DND-41 (cell line): ENCODE data around the gene CENPX.

Source experiments
- ATAC-seq: fragments of 200-7000 bp; cut with Tn5 transposase; 3 replicates; pipeline ENCODE4 v1.9.1; 2021; ENCODE audit warnings: low read depth; ENCODE audit not compliant: insufficient read depth
- DNase-seq: peaks from one replicate; pipeline ENCODE4 v3.0.0-alpha.2; 2020
- H2AFZ ChIP-seq: 2 replicates; pipeline ENCODE4 v1.6.0; 2012; ENCODE audit warnings: low read depth, low read length
- H3K27ac ChIP-seq: 2 replicates; pipeline ENCODE4 v1.5.1; 2012; ENCODE audit warnings: low read length, inconsistent platforms
- H3K27me3 ChIP-seq: fragments of 200-600 bp; sonication (generic); 2 replicates; pipeline ENCODE4 v1.6.0; 2012; ENCODE audit warnings: low read length, mild to moderate bottlenecking, inconsistent platforms; ENCODE audit not compliant: insufficient read depth, poor library complexity
- H3K36me3 ChIP-seq: 2 replicates; pipeline ENCODE4 v1.5.1; 2012; ENCODE audit warnings: low read length, inconsistent platforms; ENCODE audit not compliant: insufficient read depth
- H3K4me1 ChIP-seq: 2 replicates; pipeline ENCODE4 v1.5.1; 2012; ENCODE audit warnings: mild to moderate bottlenecking, low read length; ENCODE audit not compliant: insufficient read depth
- H3K4me2 ChIP-seq: 2 replicates; pipeline ENCODE4 v1.6.0; 2012; ENCODE audit warnings: mild to moderate bottlenecking, moderate library complexity, low read length, inconsistent platforms; ENCODE audit not compliant: insufficient read depth
- H3K4me3 ChIP-seq, 2 experiments: fragments of 200-600 bp in 1 of 2; shearing (Covaris generic) in 1 of 2; 2 replicates each; pipeline ENCODE4 v1.5.1; 2012 to 2016; ENCODE audit warnings: inconsistent platforms in 2 of 2, low read length in 2 of 2, mild to moderate bottlenecking in 2 of 2, low read depth in 1 of 2, moderate library complexity in 1 of 2
- H3K79me2 ChIP-seq: 2 replicates; pipeline ENCODE4 v1.6.0; 2012; ENCODE audit warnings: low read length, inconsistent platforms; ENCODE audit not compliant: insufficient read depth
- H3K9ac ChIP-seq: 2 replicates; pipeline ENCODE4 v1.6.0; 2012; ENCODE audit warnings: low read depth, mild to moderate bottlenecking, inconsistent platforms, low read length, moderate library complexity
- H3K9me3 ChIP-seq: 2 replicates; pipeline ENCODE4 v1.5.1; 2012; ENCODE audit warnings: low read length, moderate library complexity, mild to moderate bottlenecking, inconsistent platforms; ENCODE audit not compliant: insufficient read depth, severe bottlenecking
- H4K20me1 ChIP-seq: 2 replicates; pipeline ENCODE4 v1.6.0; 2012; ENCODE audit warnings: low read length; ENCODE audit not compliant: insufficient read depth
- CTCF ChIP-seq: IDR thresholded peaks from 2 replicates; pipeline ENCODE4 v1.5.1; 2012; ENCODE audit warnings: borderline replicate concordance, low read length, moderate library complexity, mild to moderate bottlenecking; ENCODE audit not compliant: poor library complexity, severe bottlenecking; ENCODE audit errors: extremely low read depth
- EZH2 ChIP-seq: IDR thresholded peaks from 3 replicates; pipeline ENCODE4 v1.6.1; 2012; ENCODE audit warnings: borderline replicate concordance, low read depth, mild to moderate bottlenecking, moderate library complexity, low read length, inconsistent platforms; ENCODE audit not compliant: severe bottlenecking

CENPX gene

GRCh38 chr17:82055023-82055964 lies 32.6 kb upstream of the CENPX start:
- peaks cover 77% of the 10 kb centered on the region for H3K36me3 ChIP-seq
- no peaks in the 10 kb centered on the region for H3K9me3 ChIP-seq
- no peak overlapping the region for H3K9ac ChIP-seq
- peaks cover 40% of the 10 kb centered on the region for H3K79me2 ChIP-seq
- ATAC-seq (no peak), DNase-seq (no peak)
- no peak for TF ChIP-seq EZH2
- no peak for TF ChIP-seq CTCF
- H3K27ac ChIP-seq: no peak overlapping the region; the same call in 1 of the 2 replicates
- H3K4me3 ChIP-seq: no peak overlapping the region
- no peak overlapping the region for H2AFZ ChIP-seq
- H3K27me3 ChIP-seq: no peaks in the 10 kb centered on the region
- H3K4me1 ChIP-seq: peaks cover 38% of the 10 kb centered on the region
- H3K4me2 ChIP-seq: peak overlapping the region; percentile 12; the same call in 1 of the 2 replicates
- H4K20me1 ChIP-seq: peaks cover 65% of the 10 kb centered on the region

- H3K27ac ChIP-seq: no peak overlapping the region
- H3K4me2 ChIP-seq: peak overlapping the region; percentile 92
- ATAC-seq (no peak), DNase-seq (no peak)
- peaks cover 59% of the 10 kb centered on the region for H4K20me1 ChIP-seq
- no peak for TF ChIP-seq CTCF
- TF ChIP-seq EZH2: no peak
- peaks cover 76% of the 10 kb centered on the region for H3K36me3 ChIP-seq
- peaks cover 46% of the 10 kb centered on the region for H3K4me1 ChIP-seq
- H2AFZ ChIP-seq: no peak overlapping the region
- no peaks in the 10 kb centered on the region for H3K9me3 ChIP-seq
- H3K9ac ChIP-seq: no peak overlapping the region
- H3K27me3 ChIP-seq: no peaks in the 10 kb centered on the region
- peaks cover 40% of the 10 kb centered on the region for H3K79me2 ChIP-seq
- no peak overlapping the region for H3K4me3 ChIP-seq
Measured at GRCh38 chr17:82054351-82055022, 31.8 kb upstream of the CENPX start.

DNA sequence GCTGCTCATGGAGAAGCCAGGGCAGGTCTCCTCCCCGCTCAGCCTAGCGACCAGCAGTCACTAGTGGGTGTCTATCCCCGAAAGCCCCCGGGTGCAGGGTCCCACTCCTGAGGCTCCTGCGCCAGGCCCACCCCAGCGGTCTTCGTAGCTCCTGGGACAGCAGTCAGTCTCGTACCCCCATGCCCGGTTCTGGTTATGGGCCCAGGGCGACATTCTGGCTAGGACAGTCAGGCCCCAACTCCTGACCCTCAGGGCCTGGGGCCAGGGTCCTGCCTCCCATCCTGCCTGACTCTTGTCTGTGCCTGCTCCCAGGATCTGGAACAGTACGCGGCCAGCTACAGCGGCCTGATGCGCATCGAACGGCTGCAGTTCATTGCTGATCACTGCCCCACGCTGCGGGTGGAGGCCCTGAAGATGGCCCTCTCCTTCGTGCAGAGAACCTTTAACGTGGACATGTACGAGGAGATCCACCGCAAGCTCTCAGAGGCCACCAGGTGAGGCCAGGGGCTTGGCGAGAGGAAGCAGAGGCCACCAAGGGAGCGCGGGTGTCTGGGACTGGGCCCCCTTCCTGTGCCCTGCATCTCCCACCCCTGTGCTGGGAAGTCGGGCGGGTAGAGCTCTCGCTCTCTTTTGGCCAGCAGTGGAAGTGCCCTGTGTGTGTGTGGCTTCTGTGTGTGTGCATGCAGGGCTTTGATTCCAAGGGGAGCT lies 31.0 kb upstream of the CENPX start:
- Histone ChIP-seq H3K4me1 (peaks cover 49% of the 10 kb centered on the region), H3K9ac (peak overlapping the region; percentile 88; the same call in 1 of the 2 replicates), H3K79me2 (peaks cover 40% of the 10 kb centered on the region), H3K4me3 (peak overlapping the region in 1 of 2 experiments; percentile 99; a peak in 3 of 4 replicates), H3K36me3 (peaks cover 76% of the 10 kb centered on the region), H3K27me3 (no peaks in the 10 kb centered on the region), H3K4me2 (peak overlapping the region; percentile 92), H2AFZ (no peak overlapping the region), H4K20me1 (peaks cover 52% of the 10 kb centered on the region), H3K9me3 (no peaks in the 10 kb centered on the region), H3K27ac (no peak overlapping the region)
- ATAC-seq (no peak), DNase-seq (no peak)
- TF ChIP-seq CTCF (no peak), EZH2 (no peak)
